HG03432 (cell line): ENCODE data around the gene MNDA.
"Not testable (repeated sequence)": the region's sequence is repeated elsewhere in the genome, so short reads cannot be mapped to it uniquely, and the experiment has no call there.

Source experiments
- ATAC-seq: cut with Tn5 transposase; IDR thresholded peaks from one replicate; pipeline ENCODE4 v1.9.1; 2021; ENCODE audit warnings: mild to moderate bottlenecking, moderate library complexity; ENCODE audit not compliant: unreplicated experiment

The MNDA gene

DNA sequence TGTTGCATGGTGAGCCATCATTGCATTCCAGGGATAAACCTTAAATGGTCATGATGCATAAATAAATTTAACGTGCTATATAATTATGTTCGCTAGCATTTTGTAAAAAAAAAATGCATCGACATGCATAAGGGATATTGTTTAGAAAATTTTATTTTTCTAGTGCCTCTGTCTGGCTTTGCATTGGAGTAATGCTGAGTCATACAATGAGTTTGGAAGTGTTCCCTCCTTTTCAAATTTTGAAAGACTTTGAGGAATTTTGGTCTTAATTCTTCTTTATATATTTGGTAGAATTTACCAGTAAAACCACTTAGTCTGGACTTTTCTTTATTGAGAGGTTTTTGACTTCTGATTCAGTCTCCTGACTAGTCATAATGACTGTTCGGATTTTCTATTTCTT lies 4.9 kb downstream of the MNDA start:
- ATAC-seq = no peak

- ATAC-seq = no peak
These were observed 7.5 kb downstream of the MNDA start for GRCh38 chr1:158838660-158839059.

DNA sequence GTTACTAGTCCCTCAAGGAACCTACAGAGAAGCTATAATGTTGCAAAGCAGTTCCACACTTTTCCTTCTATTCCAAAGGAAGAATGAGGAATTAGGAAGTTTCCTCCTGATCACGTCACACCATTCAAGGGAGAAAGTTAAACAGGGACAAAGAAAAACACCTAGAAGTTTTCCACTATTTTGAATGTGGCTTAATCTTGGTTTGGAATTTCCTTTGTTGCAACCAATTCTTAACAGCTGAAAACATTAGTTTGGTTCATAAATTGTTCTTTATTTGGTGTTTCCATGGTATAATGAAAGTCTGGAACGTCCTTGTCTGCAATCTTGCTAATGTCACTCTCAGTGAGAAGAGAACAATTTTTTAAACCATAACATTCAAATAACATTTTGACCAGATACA lies 8.4 kb downstream of the MNDA start:
- ATAC-seq = no peak

DNA sequence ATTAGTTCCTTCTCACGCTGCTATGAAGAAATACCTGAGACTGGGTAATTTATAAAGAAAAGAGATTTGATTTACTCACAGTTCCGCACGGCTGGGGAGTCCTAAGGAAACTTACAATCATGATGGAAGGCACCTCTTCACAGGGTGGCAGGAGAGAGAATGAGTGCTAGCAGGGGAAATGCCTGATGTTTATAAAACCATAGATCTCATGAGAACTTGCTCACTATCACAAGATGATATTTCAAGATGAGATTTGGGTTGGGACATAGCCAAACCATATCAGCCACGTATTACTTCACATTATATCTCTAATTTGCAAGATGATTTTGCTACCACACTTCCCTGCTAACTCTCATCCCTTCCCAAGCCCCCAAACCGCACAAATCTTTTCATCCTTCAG lies 9.1 kb downstream of the MNDA start:
- ATAC-seq = no peak

- ATAC-seq = no peak
These were observed 33.4 kb downstream of the MNDA start for GRCh38 chr1:158864595-158864994.

- not testable (repeated sequence) for ATAC-seq
These were observed 39.3 kb downstream of the MNDA start for GRCh38 chr1:158870438-158870837.

DNA sequence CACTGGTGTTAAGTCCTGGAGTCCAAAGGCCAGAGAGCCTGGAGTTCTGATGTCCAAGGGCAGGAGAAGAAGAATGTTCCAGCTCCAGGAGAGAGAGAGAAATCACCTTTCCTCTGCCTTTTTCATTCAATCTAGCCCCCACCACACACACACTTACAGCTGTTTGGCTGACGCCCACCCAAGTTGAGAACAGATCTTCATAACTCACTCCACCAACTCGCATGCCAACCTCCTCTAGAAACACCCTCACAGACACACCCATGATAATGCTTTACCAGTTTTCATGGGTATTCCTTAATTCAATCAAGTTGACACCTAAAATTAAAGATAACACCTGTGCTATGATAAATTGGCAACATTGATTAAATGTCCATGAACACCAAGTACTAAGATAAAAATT lies 42.0 kb downstream of the MNDA start:
- no peak for ATAC-seq

DNA sequence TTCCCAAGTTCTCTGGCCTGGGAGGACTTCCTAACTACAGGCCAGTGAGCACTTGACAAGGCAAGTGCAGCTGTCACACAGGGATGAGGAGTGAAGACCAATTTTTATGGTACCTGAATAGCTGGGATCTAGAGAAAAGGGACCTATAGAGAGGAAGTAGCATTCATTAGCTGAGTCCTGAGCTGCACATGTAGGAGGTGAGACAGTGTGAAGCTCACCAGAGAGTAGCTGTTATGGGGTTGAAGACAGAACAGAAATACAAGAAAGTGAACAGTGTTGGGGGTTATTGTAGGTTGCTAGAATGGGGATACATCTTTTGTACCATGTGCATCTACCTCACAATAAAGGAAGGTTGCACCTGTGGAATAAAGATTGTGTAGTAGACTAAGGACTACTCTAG lies 62.5 kb downstream of the MNDA start:
- no peak for ATAC-seq

- no peak for ATAC-seq
These were observed 67.6 kb downstream of the MNDA start for GRCh38 chr1:158898722-158899121.
